ENCODE results near the gene RNF220.
"Not testable (repeated sequence)": the region's sequence is repeated elsewhere in the genome, so short reads cannot be mapped to it uniquely, and the experiment has no call there.

RNF220 gene

GRCh38 chr1:44489481-44489880 lies 84.4 kb downstream of the RNF220 start:
- TF ChIP-seq JUND (IDR thresholded peaks at IDR 0.05; ENCODE audit: low read depth): no peak
- DNase-seq (ENCODE audit: low read depth in 1 of 2, low spot score in 1 of 2): no peak
- in situ Hi-C loops (cut with HindIII; ENCODE audit: low pct_unique_long_range_greater_than_20kb, low sequenced_read_pairs): no loop called here

- no peak for TF ChIP-seq JUND (IDR thresholded peaks at IDR 0.05; ENCODE audit: low read depth)
- in situ Hi-C loops (cut with HindIII; ENCODE audit: low pct_unique_long_range_greater_than_20kb, low sequenced_read_pairs): no loop called here
- no peak for DNase-seq (ENCODE audit: low read depth in 1 of 2, low spot score in 1 of 2)
Observed at GRCh38 chr1:44496541-44497171, 91.6 kb downstream of the RNF220 start.

- TF ChIP-seq JUND (IDR thresholded peaks at IDR 0.05; ENCODE audit: low read depth): no peak
- no peak for DNase-seq (ENCODE audit: low read depth in 1 of 2, low spot score in 1 of 2)
- in situ Hi-C loops (cut with HindIII; ENCODE audit: low pct_unique_long_range_greater_than_20kb, low sequenced_read_pairs): no loop called here
Observed at GRCh38 chr1:44497422-44498170, 92.5 kb downstream of the RNF220 start.

DNA sequence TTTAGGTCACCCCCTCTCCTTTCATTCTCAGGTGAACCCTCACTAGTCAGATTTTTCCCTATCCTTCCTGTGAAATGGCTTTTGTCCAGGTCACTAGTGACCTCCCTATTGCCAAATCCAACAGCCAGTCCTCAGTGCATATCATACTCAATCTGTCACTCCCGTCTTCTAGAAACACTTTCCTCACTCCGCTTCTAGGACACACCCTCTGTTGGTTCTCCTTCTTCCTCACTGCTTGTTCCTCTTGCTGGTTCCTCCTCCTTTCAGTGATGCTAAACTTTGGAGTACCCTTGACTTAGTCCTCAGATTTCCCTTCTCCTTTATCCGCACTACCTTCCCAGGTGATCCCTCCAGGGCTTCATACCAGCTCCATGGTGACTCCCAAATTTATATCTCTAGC lies 94.3 kb downstream of the RNF220 start:
- TF ChIP-seq JUND (IDR thresholded peaks at IDR 0.05; ENCODE audit: low read depth): no peak
- no peak for DNase-seq (ENCODE audit: low read depth in 1 of 2, low spot score in 1 of 2)
- in situ Hi-C loops (cut with HindIII; ENCODE audit: low pct_unique_long_range_greater_than_20kb, low sequenced_read_pairs): no loop called here

GRCh38 chr1:44500181-44501046 lies 95.4 kb downstream of the RNF220 start:
- DNase-seq (ENCODE audit: low read depth in 1 of 2, low spot score in 1 of 2): peak in 1 of 2 experiments; percentile 44
- no peak for TF ChIP-seq JUND (IDR thresholded peaks at IDR 0.05; ENCODE audit: low read depth)
- in situ Hi-C loops (cut with HindIII; ENCODE audit: low pct_unique_long_range_greater_than_20kb, low sequenced_read_pairs): no loop called here

GRCh38 chr1:44501047-44501890 lies 96.2 kb downstream of the RNF220 start:
- TF ChIP-seq JUND (IDR thresholded peaks at IDR 0.05; ENCODE audit: low read depth): no peak
- DNase-seq (ENCODE audit: low read depth in 1 of 2, low spot score in 1 of 2): no peak
- in situ Hi-C loops (cut with HindIII; ENCODE audit: low pct_unique_long_range_greater_than_20kb, low sequenced_read_pairs): no loop called here

GRCh38 chr1:44502823-44503222 lies 97.8 kb downstream of the RNF220 start:
- DNase-seq (ENCODE audit: low read depth in 1 of 2, low spot score in 1 of 2); in situ Hi-C loops (cut with HindIII; ENCODE audit: low pct_unique_long_range_greater_than_20kb, low sequenced_read_pairs): not testable (repeated sequence)

DNA sequence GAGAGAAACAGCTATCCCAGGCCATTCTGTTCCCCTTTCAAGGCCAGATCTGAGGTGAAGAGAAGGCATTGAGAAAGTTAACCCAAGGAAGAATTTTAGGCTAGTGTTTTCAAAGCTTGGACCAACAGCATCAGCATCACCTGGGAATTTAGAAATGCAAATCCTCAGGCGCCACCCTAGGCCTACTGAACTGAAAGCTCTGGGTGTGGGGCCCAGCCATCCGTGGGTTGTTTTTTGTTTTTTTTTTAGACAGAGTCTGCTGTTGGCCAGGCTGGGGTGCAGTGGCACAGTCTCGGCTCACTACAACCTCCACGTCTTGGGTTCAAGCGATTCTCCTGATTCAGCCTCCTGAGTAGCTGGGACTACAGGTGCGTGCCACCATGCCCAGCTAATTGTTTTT lies 98.6 kb downstream of the RNF220 start:
- no peak for TF ChIP-seq JUND (IDR thresholded peaks at IDR 0.05; ENCODE audit: low read depth)
- DNase-seq (ENCODE audit: low read depth in 1 of 2, low spot score in 1 of 2): no peak
- in situ Hi-C loops (cut with HindIII; ENCODE audit: low pct_unique_long_range_greater_than_20kb, low sequenced_read_pairs): no loop called here

DNA sequence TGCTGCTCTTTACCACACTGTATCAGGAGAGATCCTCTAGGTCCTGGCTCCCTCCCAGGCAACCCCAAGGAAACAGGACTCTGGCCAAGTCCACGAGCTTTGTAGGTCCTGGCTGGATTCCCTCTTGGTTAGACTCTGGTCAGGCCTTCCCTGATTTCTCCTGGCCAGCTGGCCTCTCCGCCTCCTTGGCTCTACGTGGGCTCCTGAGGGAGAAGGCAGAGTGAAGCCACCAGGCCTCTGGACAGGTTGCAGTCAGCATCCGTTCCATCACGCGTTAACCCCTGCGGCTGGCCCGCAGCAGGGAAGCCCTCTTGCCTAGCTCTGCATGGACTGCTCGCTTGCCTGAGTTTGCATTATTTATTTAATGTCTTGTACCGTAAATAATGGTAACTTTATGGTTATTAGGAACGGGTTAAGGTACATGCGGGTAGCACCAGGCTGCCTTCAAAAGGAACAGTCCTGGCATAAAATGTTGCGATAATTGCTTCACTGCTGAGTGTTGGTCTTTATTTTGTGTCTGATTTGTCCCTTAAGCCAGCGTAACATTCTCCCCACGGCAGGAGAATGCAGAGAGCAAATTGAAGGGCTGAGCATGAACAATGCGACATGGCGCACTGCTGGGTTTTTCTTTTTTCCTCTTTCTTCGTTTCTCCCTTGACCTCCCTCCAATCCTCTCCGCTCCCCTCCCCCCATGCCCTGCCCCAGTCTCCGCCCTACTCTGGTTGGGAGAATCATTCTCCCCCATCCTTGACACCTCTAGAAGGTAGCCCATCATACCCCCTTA lies 100.3 kb downstream of the RNF220 start:
- no peak for DNase-seq (ENCODE audit: low read depth in 1 of 2, low spot score in 1 of 2)
- in situ Hi-C loops (cut with HindIII; ENCODE audit: low pct_unique_long_range_greater_than_20kb, low sequenced_read_pairs): no loop called here
- no peak for TF ChIP-seq JUND (IDR thresholded peaks at IDR 0.05; ENCODE audit: low read depth)

- DNase-seq (ENCODE audit: low read depth in 1 of 2, low spot score in 1 of 2): no peak
- no peak for TF ChIP-seq JUND (IDR thresholded peaks at IDR 0.05; ENCODE audit: low read depth)
- in situ Hi-C loops (cut with HindIII; ENCODE audit: low pct_unique_long_range_greater_than_20kb, low sequenced_read_pairs): no loop called here
Observed at GRCh38 chr1:44507490-44508396, 102.7 kb downstream of the RNF220 start.

DNA sequence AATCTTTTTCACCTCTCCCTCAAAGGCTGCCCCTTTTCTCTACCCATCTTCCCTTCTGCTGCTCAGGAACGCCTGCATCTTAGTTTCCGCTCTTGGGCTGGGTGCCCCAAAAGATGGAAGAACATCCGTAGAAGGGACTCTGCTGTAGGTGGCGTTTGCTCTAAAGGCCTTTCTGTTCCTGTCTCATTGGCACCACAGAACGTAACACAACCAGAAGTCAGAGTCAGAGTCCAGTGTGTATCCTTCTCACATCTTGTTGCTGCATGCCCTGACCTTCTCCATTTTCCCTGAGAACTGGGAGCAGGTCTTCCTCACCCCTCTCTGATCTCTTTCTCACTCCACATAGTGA lies 103.3 kb downstream of the RNF220 start:
- DNase-seq (ENCODE audit: low read depth in 1 of 2, low spot score in 1 of 2): no peak
- in situ Hi-C loops (cut with HindIII; ENCODE audit: low pct_unique_long_range_greater_than_20kb, low sequenced_read_pairs): no loop called here
- TF ChIP-seq JUND (IDR thresholded peaks at IDR 0.05; ENCODE audit: low read depth): no peak

Data from T47D (cell line).